Measurements from ENCODE around the gene SLC49A4.
A peak's percentile ranks its signal among the peaks of the same experiment; 100 is the strongest.

Gene SLC49A4

GRCh38 chr3:122911901-122912300 lies 117.0 kb downstream of the SLC49A4 start:
- no peak for DNase-seq

GRCh38 chr3:122912772-122913538 lies 118.1 kb downstream of the SLC49A4 start:
- no peak for DNase-seq

- no peak for DNase-seq
Observed at GRCh38 chr3:122913539-122914100, 118.8 kb downstream of the SLC49A4 start.

- no peak for DNase-seq
Observed at GRCh38 chr3:122915300-122916055, 120.6 kb downstream of the SLC49A4 start.

GRCh38 chr3:122916084-122916483 lies 121.2 kb downstream of the SLC49A4 start:
- no peak for DNase-seq

- DNase-seq: no peak
Observed at GRCh38 chr3:122916580-122916979, 121.7 kb downstream of the SLC49A4 start.

- no peak for DNase-seq
Observed at GRCh38 chr3:122917412-122917811, 122.5 kb downstream of the SLC49A4 start.

GRCh38 chr3:122918576-122919290 lies 123.9 kb downstream of the SLC49A4 start:
- DNase-seq: no peak

- no peak for DNase-seq
Observed at GRCh38 chr3:122919291-122919610, 124.4 kb downstream of the SLC49A4 start.

- no peak for DNase-seq
Observed at GRCh38 chr3:122920986-122921385, 126.1 kb downstream of the SLC49A4 start.

- peak; percentile 77 for DNase-seq
Observed at GRCh38 chr3:122921791-122922651, 127.2 kb downstream of the SLC49A4 start.

GRCh38 chr3:122923611-122924010 lies 128.7 kb downstream of the SLC49A4 start:
- DNase-seq: no peak

- no peak for DNase-seq
Observed at GRCh38 chr3:122924056-122924455, 129.2 kb downstream of the SLC49A4 start.

- no peak for DNase-seq
Observed at GRCh38 chr3:122925756-122926155, 130.9 kb downstream of the SLC49A4 start.

- DNase-seq: no peak
Observed at GRCh38 chr3:122926322-122926721, 131.5 kb downstream of the SLC49A4 start.

- DNase-seq: no peak
Observed at GRCh38 chr3:122926811-122927210, 131.9 kb downstream of the SLC49A4 start.

GRCh38 chr3:122927726-122928125 lies 132.9 kb downstream of the SLC49A4 start:
- DNase-seq: no peak

GRCh38 chr3:122928396-122929187 lies 133.7 kb downstream of the SLC49A4 start:
- no peak for DNase-seq

GRCh38 chr3:122929188-122930062 lies 134.6 kb downstream of the SLC49A4 start:
- DNase-seq: no peak

Measured in NCI-H1105 (cell line).